HFF-Myc (cell line): ENCODE results near the gene DENND1A.

Experiments used
- DNase-seq: peaks from one replicate; pipeline ENCODE4 v3.0.0-alpha.2; 2011; ENCODE audit warnings: low read depth; ENCODE audit errors: extremely low read depth
- H3K4me3 ChIP-seq: replicated peaks from 2 replicates; pipeline ENCODE4 v1.5.1; 2011; ENCODE audit warnings: low read depth, mild to moderate bottlenecking, control low read depth, low read length
- TF ChIP-seq, protein P1 (sequence below): IDR thresholded peaks from 2 replicates; pipeline ENCODE4 v1.5.1; 2012; ENCODE audit warnings: mild to moderate bottlenecking, low read depth, low read length, control low read depth; ENCODE audit errors: missing control alignments

Gene DENND1A

DNA sequence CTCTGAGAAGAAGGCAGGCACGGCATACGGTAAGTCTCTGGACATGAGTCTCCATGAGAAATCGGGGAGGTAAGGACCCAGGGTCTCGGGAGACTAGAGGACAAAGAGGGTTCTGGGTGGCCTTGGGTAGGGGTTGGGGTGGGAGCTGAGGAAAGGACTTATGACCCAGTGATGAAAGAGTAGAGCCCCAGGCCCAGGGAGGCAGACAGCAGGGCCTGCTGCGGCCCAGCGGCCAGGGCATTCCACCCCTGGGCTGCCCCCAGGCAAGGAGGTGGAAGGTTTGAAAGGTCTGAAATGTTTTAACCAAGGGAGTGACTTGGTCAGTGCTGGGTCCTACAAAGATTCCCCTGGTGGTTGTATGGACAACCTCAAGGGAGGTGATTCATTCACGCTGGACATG is 484.8 kb downstream of the DENND1A start:
- TF ChIP-seq, protein P1, sequence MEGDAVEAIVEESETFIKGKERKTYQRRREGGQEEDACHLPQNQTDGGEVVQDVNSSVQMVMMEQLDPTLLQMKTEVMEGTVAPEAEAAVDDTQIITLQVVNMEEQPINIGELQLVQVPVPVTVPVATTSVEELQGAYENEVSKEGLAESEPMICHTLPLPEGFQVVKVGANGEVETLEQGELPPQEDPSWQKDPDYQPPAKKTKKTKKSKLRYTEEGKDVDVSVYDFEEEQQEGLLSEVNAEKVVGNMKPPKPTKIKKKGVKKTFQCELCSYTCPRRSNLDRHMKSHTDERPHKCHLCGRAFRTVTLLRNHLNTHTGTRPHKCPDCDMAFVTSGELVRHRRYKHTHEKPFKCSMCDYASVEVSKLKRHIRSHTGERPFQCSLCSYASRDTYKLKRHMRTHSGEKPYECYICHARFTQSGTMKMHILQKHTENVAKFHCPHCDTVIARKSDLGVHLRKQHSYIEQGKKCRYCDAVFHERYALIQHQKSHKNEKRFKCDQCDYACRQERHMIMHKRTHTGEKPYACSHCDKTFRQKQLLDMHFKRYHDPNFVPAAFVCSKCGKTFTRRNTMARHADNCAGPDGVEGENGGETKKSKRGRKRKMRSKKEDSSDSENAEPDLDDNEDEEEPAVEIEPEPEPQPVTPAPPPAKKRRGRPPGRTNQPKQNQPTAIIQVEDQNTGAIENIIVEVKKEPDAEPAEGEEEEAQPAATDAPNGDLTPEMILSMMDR, result no peak
- no peak for DNase-seq
- no peak overlapping the region for H3K4me3 ChIP-seq

DNA sequence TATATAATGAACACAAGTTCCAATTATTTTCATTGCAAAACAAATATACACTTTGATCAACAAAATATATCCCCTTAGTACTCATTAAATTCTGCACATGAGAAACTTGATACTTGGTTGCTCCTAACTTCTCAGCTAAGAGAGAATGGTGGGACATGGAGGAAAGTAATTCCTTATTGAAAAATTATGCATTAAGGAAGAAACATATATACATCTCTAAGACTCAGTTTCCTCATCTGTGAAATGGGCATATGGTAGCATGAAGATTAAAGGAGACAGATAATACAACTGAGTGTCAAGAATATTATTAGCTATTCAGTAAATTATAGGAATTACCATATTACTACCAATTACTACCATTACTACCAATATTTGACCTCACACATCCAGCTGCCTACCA is 488.2 kb downstream of the DENND1A start:
- H3K4me3 ChIP-seq, result no peak overlapping the region
- TF ChIP-seq, protein P1, result no peak
- no peak for DNase-seq

DNA sequence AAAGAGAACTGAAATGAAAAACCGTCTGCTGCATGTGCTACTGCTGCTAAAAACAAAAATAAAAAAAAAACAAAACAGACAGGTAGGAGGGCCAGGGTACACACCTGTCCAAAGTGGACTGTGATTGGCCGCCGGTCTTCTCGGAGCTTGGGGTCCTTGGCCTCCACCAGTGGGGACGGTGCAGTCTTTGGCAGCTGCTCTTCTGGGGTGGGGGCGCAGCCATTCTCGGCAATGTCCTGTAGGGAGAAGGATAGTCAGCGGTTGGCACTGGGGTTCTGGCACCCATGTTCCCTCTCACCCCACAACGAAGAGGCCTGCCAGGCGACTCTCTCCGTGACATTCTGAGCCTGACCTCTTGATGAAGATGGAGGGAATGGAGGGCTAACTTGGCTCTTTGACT is 489.7 kb downstream of the DENND1A start:
- H3K4me3 ChIP-seq, result no peak overlapping the region
- DNase-seq, result no peak
- TF ChIP-seq, protein P1, result no peak

DNA sequence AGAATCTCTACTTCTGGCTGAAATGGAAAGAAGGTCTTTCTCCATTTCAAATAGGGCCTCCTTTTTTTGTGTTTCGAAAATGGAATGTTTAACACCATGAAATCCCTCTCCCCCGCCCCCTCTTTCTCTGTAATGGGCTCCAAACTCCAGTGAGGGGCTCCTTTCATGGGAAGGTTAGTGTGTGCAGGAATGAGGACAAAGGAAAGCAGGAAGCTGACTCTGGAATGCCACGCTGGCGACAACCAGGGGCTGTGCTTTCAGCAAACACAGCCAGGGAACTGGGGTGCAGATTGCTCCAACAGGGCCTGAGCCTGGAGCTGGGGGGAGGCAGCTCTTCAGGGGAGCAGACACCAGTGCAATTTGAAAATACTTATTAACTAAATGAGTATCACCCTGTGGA is 491.1 kb downstream of the DENND1A start:
- no peak overlapping the region for H3K4me3 ChIP-seq
- DNase-seq, result no peak
- TF ChIP-seq, protein P1, result no peak

DNA sequence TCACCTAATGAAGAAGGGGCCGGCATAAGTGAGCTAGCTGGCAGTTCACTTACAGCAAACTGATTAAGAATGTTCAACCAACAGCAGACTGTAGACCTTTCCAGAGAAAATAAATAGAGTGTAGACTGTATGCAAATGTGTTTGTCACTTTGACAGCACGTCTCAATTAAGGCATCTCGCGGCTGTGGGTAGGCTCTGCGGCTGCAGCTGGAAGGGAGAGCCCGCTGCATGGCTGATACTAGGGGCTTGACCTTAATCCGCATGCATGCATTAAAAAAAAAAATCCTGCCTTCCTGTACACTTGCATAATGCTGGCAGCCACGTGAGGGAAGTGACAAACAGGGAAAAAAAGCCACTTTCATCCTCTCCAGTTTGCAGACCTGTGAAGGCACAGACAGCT is 491.6 kb downstream of the DENND1A start:
- TF ChIP-seq, protein P1, result no peak
- H3K4me3 ChIP-seq, result no peak overlapping the region
- no peak for DNase-seq

DNA sequence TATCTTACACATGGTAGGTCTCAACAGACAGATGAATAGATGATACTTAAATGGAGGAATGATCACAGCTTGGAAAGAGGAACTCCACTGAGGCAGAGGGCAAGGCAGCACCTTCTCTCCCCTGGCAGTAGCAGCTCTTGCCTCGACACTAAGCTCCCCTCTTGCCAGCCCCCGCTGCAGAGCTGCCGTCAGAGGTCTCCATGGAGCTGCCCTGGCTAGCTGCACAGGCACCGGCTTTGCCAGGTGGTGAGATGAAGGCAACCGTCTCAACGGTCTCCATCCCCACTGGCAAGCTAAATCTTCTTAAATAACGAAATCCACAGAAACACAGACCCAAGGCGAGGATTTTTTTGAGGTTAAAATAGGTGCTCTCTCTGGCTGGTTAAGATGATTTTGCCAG is 492.7 kb downstream of the DENND1A start:
- TF ChIP-seq, protein P1, result no peak
- H3K4me3 ChIP-seq, result no peak overlapping the region
- DNase-seq, result no peak

DNA sequence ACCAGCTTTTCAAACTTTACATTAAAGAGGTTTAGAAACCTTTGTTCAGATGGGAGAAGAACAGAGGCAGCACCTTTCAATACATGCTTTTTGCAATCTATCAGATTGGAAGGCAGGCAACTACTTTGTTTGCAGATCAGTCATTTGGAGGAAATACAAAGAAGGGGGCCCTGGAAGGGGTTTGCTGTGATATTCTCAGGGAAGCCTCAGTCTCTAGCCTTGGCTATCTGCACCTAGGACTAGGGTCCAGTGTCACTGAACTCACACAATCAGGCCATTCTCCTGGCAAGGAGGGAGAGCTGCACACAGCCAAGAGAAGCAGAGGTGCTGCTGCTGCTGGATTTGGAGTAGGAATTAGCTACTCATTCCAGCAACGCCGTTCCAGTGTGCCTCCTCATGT is 494.5 kb downstream of the DENND1A start:
- DNase-seq, result no peak
- H3K4me3 ChIP-seq, result no peak overlapping the region
- TF ChIP-seq, protein P1, result no peak
